HG03521 (cell line): ENCODE measurements around the gene MAGEF1.
"Not testable (repeated sequence)": the region's sequence is repeated elsewhere in the genome, so short reads cannot be mapped to it uniquely, and the experiment has no call there.

Source experiments
- ATAC-seq: cut with Tn5 transposase; IDR thresholded peaks from one replicate; pipeline ENCODE4 v1.9.1; 2021; ENCODE audit warnings: mild to moderate bottlenecking, moderate library complexity; ENCODE audit not compliant: unreplicated experiment

The MAGEF1 gene

DNA sequence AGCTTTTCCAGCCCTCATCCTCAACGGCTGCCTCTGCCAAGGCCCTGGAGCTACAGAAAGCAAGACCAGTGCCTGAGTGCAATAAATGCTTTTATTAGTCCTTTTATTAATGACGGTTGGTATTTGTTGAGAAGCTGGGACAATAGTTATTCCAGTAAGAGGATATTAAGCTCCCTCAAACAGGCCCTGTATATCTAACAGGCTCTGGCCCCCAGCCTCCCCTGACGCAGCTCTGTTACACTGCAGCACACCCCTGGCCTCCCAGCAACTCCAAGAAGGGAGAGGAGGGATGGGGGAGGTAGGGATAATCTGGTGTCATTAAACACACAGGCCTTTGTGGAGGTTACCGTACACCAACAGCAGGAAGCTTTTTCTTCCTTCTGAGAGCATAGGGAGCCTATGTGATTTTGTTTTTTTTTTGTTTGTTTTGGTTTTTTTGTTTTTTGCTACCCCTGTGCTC lies 30.8 kb upstream of the MAGEF1 start:
- no peak for ATAC-seq

DNA sequence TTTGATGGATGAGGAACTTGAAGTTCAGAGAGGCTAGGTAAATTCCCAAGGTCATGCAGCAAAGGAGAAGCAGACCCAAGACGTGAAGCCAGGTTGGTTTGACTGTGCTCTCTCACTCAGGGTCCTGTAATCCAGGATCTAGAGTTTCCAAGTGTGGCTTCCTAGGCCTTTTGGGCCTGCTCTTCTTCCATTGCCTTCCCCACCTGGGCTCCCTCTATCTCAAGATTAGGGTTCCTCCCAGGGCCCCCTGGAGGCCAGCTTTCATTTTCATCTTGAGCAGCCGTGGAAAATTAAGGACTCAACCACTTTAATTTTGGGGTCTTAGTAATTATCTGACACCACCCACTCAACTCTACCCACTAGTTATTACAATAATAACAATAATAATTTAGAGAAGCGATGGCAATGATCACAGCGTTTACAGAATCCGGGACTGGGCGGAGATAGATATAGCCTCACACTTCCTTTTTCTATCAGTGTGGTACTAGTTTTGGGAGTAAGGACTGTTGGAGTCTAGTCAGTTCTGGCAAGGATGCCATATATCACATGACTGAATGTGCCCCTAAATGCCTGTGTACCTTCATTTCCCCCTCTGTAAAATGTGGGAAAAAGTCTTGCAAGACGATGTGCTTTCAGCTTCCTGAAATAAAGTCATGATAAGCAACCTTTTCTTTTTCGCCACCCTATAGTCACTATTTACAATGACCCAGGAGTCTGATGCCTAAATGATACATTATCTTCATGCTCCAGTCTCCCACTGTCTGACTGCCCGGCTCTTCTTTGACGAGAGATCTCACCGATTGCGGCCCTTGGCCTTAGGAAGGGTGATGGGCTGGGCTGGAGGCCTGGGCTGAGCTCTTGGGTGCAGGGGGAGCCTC lies 30.2 kb upstream of the MAGEF1 start:
- ATAC-seq, result no peak

DNA sequence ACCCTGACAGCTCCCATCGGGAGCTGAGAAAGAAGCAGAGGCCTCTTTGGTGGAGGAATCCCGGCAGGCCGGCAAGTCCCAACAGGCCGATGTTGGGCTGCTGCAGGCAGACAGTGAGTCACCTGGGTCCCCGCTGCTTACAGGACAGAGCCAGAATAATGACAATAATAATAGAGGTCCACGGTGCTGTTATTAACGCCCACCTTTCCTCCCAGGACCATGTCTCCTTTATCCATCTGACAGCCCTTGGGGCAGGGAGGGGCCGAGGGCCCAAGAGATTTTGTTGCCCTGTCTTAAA lies 29.3 kb upstream of the MAGEF1 start:
- ATAC-seq, result no peak

DNA sequence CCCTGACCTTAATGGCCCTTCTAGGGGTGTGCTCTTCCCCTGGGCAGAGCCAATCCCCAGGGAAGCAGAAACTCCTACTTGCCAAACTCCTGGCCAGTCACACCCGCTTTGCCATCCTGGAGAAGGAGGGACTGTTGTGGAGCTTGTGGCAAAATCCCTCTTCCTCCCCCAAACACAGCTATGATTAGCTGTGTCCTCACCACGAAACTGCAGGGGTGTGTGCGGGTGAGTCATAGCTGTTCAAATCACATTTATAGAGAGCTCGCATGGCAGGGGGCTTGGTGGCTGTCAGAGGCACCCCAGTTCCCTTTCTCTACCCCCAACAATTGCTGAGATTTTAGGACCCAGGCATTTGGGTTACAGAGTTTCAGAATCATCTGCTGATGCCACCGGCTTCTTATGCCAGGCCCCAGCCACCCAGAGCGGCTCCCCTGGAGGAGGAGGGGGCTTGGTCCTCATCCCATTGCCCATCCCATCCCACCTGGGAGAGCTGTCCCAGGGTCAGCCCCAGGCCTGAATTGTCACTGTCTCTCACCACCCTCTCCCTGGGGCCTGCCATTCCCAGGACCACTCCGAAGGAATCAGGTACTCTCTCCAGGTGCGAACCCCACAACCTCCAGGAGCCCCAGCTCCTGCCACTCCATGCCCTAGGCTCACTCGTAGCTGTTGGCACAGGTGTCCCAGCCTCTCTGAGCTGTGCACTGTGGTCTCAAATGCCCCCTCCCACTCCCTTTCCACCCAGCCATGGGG lies 28.8 kb upstream of the MAGEF1 start:
- ATAC-seq, result no peak

DNA sequence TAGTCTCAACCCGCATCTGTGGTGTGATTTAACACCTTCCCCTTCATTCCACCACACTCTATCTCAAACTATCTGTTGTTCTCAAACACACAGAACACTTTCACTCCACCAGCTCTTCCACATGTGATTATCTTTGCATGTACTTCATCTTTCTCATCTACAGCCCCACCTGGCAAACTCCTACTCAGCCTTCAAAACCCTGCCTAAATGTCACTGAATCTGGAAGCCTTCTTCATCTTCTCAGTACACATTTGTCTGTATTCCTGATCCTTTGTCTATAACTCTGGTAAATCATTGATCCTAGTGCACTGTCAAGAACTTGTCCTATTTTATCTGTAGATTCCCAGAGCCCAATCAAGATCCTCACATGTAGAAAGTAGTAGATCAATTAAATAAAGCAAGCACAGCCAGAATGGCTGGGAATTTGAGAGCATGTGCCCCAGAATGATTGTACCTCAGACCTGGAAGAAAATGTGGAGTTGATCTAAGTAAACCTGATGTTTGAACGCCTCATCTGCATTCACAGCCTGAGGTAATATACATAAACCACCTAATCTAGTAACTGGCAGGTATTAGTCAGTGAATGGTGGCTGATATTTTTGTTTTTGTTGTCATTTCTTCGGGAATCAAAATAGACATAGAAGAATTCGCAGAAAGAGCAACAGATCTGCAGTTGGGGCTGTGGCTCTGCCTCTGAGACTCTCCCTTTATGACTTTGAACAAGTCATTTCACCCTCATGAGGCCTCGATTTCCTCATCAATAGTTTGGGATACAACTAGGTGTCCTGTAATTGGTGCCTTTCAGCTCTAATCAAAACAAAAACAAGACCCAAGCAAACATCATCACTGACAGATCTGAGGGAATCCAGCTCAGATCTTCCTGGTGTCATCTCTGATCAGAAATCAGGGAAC lies 28.0 kb upstream of the MAGEF1 start:
- no peak for ATAC-seq

DNA sequence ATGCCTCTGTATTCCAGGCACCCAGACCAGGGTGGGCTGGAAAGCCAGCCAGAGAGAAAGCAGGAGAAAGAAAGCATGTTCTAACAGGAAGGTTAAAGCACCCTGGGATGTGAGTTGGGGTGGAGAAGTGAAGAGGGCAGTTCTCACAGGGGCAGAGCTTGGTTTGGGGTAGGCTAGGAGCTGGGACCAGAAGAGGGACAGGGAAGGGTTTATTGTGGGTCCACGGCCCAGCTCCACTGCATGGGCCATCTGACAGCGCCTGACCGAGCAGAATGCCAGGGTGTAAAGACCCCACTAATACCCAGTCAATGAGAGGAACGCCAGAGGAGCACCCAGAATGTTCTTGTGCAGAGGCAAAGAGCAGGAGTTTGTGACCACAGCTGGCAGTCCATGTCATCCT lies 27.1 kb upstream of the MAGEF1 start:
- no peak for ATAC-seq

DNA sequence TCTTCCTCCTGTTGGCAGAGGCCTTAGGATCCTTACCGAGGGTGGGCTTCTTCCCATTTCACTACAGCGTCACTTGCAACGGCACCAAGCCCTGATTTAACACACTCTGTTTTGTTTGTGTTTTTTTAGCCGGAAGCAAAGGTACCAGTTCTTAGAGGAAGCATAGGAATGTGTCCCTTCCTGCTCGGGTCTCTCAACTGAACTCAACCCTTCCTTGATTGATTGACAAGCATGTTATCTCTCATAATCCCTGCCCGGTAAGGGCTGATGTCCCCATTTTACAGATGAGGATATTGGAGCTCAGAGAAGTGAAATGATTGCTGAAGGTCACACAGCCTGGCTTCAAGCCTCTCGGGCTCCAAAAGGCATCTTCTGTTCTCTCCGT lies 26.6 kb upstream of the MAGEF1 start:
- ATAC-seq, result no peak

DNA sequence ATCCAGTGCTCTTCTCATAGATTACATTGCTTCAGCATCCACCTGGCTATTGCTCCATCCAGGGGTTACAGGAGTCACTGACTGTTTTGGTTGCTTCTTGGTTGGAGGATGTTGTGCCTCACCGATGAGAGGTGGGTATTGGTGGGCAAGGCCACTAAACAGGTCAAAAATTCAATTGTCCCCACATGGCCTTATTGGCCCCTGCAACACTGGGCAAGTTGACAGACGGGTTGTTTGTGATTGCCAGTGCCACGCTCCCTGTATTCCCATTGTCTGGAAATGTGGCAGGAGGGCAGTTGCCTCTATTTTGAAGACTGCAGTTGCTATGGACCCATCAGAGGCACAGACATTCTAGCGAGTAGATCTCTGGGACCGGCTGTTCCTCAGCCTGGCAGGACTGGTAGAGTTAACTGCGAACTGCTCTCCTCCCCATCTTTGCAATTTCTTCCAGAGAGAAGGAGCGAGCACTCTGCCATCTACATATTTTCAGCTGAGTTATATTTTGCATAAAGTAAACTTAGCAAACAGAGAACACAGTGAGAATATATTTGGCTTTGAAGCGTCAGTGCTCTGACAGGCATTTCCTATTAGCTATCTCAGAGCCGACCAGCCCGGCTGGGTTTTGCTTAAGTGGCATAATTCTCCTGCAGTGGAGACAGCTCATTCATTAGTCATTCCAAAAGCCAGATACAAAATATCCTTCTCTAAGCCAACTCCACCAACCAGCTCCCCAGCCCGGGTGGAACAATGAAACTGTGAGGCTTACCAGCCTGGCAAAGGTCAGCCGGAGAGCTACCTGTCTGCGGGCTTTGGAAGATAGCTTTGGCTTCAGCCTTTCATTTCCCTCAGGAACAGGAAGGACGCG lies 26.0 kb upstream of the MAGEF1 start:
- ATAC-seq, result no peak

DNA sequence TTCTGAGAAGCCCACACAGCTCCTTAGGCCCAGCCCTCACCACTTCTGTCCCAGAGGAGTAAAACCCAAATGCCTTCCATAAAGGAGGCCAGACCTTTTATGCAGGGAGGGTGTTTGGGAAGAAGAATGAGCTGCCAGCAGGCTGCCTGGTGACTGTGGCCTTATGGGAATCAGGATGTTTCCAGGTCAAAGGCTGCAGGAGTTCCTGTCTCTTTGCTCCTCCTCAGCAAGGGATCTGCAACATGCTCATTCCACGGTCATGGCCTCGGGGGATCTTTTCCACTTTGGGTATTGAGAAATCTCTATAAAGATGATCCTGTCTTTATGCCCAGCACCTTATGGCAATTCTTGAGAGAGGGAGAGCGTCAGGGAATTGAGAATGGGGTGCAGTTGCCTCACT lies 25.2 kb upstream of the MAGEF1 start:
- ATAC-seq, result no peak

DNA sequence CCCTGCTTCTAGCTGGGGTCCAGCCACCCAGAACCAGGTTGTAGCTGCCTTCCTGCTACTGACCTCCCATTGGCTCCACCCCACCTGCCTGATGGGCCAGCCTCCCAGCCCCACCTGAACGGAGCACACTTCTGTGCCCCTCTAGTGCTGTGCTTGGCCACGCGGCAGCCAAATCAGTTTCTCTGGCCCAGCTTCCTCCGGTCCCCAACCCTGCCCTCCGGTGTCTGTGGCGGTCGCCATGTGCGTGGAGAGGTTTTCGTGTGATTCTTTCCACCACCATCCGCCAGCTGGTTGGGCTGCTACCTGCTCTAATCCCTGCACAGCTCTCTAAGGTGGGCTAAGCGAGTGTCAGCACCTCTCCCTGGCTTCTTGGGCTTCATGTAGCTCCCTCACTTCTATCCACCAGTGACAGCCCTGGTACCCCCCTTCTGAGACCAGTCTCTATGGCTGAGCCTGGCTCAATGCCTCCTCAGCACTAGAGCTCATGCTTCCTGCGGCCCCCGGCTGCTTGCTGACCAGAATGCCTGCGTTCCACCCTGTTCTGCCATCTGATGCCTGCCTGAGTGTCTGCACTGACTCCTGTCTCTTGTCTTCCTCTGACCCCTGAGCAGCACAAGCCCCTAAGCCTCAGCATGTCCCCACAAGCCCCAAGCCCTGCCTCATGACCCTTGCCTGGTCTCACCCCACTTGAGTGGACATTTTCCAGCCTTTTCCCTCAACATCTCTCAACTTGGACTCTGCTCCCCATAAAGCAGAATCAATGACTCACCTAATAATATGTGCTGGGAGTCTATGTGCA lies 23.2 kb upstream of the MAGEF1 start:
- ATAC-seq, result no peak

DNA sequence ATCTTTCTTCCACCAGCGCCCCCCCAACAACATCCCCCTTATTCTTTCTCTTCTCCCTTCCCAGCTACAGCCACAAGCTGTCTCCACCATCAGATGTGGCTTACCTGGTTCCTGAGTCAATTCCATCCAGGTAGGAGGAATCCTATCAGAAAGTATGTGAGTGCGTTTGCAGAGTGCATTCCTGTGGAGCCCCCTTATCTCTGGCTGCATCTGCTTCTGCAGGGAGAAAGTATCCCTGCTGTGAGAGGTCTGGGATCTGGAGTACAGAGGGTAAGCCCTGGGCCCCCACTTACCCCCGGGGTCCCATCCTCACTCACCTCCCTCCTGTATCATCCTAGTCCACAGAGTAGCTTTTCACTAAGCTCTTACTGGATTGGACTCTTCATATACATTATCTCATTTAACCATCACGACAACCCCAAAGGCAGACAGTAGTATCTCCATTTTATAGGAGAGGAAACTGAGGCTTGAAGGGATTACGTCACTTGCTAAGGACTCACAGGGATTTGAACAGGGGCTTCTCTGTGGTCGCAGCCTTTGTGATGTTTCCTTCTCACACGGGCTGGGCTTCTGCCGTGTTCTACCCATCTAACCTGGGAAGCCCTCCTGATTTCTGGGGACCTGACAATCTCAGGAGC lies 22.2 kb upstream of the MAGEF1 start:
- ATAC-seq, result no peak

DNA sequence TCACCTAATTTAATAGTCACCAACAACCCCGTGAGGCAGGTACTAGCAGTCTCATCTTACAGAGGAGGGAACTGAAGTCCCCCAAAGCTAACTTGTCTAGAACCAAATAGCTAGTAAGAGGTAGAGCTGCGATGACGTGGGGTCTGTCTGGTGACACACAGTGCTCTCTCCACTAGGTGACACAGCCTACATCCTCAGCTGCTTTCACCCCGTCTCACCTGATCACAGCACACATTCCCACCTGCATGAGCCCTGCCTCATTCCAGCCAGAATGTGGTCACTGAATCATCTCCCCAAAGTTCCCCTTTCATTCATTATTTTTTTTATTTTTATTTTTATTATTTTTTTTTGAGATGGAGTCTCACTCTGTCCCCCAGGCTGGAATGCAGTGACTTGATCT lies 21.3 kb upstream of the MAGEF1 start:
- ATAC-seq, result no peak

DNA sequence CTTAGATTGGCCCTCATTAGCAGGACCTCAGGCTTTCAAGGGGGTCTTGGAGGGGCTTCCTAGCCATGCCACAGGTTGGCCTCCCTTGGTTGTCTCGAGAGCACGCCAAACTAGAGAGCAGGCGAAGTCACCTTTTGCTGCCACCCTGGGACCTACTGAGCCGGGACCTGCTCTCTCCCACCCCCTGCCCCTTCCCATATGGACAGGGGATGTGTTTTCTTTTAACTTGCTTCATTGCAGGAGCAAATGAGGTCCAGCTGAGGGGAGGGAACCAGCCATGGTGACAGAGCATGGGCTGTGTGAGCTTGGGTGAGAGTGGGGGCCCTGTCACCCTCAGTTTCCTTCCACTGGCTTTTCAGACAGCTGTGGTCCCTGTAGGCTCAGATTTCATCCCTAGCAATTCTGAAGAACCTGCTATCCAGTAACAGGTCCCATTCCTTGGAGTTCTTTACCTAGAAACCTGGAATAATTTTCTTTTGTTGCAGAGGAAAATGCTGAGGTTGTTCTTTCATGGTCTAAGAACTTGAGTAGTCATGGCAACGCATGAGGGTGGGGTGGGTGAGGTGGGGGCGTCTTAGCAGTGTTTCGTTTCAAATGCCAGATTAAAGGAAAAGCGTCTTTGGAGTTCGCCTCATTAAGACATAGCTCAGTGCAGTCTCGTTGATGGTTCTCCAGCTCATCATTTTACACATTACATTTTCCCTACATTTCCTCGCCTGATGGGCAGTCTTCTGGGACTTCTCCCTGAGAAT lies 20.1 kb upstream of the MAGEF1 start:
- no peak for ATAC-seq

DNA sequence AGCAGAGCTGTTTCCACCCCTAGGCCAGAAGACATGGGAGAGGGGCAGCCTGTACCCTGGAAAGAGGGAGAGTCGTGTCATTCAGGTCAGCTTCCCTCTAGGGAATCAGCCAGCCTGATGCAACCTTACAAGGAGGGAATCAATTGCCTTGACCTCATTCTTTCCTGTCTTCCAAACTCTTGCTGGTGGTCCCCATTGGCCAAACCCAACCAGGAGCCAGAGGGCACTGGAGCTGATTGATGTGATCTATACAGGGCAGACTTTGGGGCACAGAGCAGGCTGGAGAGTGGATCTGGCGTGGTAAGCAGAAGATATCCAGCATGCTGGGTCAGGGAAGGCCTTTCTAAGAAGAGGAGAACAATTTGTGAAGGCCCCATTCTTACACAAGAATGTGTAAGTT lies 19.1 kb upstream of the MAGEF1 start:
- no peak for ATAC-seq

DNA sequence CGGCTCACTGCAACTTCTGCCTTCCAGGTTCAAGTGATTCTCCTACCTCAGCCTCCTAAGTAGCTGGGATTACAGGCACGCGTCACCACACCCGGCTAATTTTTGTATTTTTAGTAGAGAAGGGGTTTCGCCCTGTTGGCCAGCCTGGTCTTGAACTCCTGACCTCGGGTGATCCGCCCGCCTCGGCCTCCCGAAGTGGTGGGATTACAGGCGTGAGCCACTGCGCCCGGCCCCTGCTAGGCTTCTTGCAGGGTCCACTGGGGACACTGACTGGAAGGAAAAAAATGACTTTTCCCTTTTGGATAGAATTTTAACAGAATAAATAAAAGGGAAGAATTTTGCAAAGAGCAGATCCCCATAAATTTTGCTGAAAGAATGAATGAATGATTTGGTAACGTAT lies 17.3 kb upstream of the MAGEF1 start:
- not testable (repeated sequence) for ATAC-seq

DNA sequence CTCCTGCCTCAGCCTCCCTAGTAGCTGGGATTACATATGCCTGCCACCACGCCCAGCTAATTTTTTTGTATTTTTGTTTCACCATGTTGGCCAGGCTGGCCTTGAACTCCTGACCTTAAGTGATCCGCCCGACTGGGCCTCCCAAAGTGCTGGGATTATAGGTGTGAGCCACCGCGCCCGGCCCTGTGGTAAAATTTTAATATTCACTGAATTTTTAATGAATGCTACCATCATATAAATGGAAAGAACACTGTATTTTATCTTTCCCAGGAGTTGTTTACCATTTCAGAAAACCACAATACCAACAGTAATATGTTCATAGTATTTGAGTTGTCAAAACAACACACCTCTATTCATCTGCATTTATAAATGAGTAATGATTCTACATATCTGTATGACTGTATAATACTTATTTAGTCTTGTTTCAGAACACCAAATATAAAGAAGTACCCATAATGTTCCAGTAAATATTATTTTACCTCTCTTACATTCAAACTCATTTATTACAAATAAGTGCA lies 16.2 kb upstream of the MAGEF1 start:
- no peak for ATAC-seq

DNA sequence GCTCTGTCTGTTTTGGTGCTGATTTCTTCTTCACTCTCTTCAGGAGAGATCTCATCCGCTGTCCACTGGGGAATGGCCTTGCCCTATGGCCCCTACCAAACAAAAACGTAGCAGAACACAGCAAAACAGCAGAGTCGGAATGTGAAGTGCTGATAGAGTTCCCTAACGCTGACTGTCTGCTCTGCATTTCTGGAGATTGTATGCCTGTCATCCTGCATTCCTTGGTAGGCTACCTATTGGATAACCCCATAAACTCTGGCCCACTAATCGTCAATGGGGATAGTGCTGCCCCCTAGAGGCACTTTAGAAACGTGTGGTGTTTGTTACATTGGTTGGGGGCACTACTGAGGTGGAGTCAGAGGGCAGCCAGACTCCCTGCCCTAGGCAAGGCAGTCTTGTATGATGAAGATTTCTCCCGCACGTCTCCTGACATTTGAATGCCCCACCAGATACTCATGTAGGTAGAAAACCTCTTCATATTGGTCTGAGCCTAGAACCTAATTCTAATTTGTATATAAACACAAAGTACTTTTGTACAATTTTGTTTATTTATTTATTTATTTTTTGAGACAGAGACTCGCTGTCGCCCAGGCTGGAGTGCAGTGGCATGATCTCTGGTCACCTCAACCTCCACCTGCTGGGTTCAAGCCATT lies 15.6 kb upstream of the MAGEF1 start:
- no peak for ATAC-seq

DNA sequence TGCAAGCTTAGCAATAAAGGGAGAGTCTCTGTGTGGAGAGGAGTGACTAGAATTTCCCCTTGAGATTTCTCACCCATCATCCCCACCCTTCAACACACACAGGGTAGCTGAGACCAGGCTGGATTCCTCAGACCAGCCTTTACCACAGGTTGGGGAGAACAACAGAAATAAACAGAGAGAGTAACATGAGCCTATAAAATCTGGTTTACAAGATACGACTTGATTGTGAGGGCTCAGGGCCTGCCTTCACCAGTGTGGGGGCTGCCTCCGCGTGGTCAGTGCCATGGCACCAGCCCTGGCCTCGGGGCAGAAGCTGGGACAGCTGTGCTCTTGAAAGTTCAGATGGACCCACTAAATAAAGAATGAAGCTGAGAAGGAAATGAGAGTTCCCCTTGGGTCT lies 14.6 kb upstream of the MAGEF1 start:
- no peak for ATAC-seq
